Measurements from ENCODE around the gene ANAPC2.
A peak's percentile ranks its signal among the peaks of the same experiment; 100 is the strongest.

The ANAPC2 gene

DNA sequence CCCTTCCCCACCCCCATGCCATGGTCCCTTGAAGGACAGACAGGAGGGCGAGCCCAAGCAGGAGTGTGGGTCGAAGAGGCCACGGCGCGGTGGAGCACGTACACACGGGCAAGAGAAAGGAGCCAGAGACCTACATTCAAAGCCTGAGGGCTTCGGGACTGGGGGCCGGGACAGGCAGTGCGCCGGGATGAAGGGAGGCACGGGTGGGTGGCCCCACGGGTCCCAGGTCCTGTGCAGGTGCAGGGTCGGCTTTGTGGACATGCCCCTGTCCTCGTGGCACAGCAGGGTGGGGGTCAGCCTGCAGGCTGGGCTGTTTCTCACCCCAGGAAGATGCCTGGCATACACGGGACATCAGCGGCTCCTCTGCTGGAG is 28.3 kb downstream of the ANAPC2 start:
- Histone ChIP-seq H4K91ac (ENCODE audit: low read depth, low read length, poor library complexity) (no peak overlapping the region), H3K36me3 (replicated peaks in 1 of 2; ENCODE audit: control insufficient read depth in 2 of 2, insufficient read depth in 2 of 2, low read length in 2 of 2) (no peaks in the 10 kb centered on the region), H2BK15ac (ENCODE audit: low read length) (no peak overlapping the region), H3K4me2 (ENCODE audit: insufficient read depth, low read length, poor library complexity, severe bottlenecking) (no peak overlapping the region), H3K4me1 (ENCODE audit: control insufficient read depth in 2 of 2, insufficient read depth in 1 of 2, low read depth in 1 of 2, low read length in 2 of 2) (peaks cover 8% of the 10 kb centered on the region in 2 donors), H3K4me3 (ENCODE audit: low read length in 2 of 2) (no peak overlapping the region), H2BK120ac (ENCODE audit: low read depth, low read length) (no peak overlapping the region), H3K18ac (ENCODE audit: low read length) (no peak overlapping the region), H3K23ac (ENCODE audit: low read depth, low read length, poor library complexity) (peak overlapping the region; percentile 65), H3K14ac (ENCODE audit: low read length) (no peak overlapping the region), H2BK12ac (ENCODE audit: low read length) (no peak overlapping the region), H3K9ac (ENCODE audit: low read depth, low read length, poor library complexity) (no peak overlapping the region), H3K79me1 (ENCODE audit: low read depth, low read length) (peaks cover 3% of the 10 kb centered on the region), H3K27ac (replicated peaks; ENCODE audit: low read length) (no peak overlapping the region), H3K9me3 (replicated peaks in 1 of 2; ENCODE audit: control insufficient read depth in 2 of 2, insufficient read depth in 1 of 2, low read depth in 1 of 2, low read length in 2 of 2) (peaks cover 0 to 9% of the 10 kb centered on the region in 2 donors), H3K27me3 (ENCODE audit: control insufficient read depth in 3 of 3, insufficient read depth in 3 of 3, low read depth in 1 of 3, low read length in 3 of 3) (peaks cover 27 to 93% (median 92%) of the 10 kb centered on the region in 3 experiments), H2BK5ac (ENCODE audit: low read length) (no peak overlapping the region), H2AFZ (ENCODE audit: low read length) (no peak overlapping the region), H2AK5ac (ENCODE audit: low read depth, low read length) (no peak overlapping the region), H3K4ac (ENCODE audit: low read length) (no peak overlapping the region), H4K8ac (ENCODE audit: low read depth, low read length) (peak overlapping the region; percentile 17)
- no peak for DNase-seq (ENCODE audit: low spot score)
- no CpG with 5 or more reads among the region's 17 CpGs for WGBS, 2 donors (ENCODE audit: extremely low coverage in 2 of 2, insufficient read length in 2 of 2, insufficient replicate concordance in 1 of 2)

GRCh38 chr9:137159105-137160053 is 29.0 kb downstream of the ANAPC2 start:
- no peak for DNase-seq (ENCODE audit: low spot score)
- H4K8ac ChIP-seq (ENCODE audit: low read depth, low read length): no peak overlapping the region
- no peak overlapping the region for H2AK5ac ChIP-seq (ENCODE audit: low read depth, low read length)
- no peak overlapping the region for H2BK15ac ChIP-seq (ENCODE audit: low read length)
- H2BK12ac ChIP-seq (ENCODE audit: low read length): no peak overlapping the region
- H3K18ac ChIP-seq (ENCODE audit: low read length): no peak overlapping the region
- no CpG with 5 or more reads among the region's 14 CpGs for WGBS, 2 donors (ENCODE audit: extremely low coverage in 2 of 2, insufficient read length in 2 of 2, insufficient replicate concordance in 1 of 2)
- peak overlapping the region; percentile 65 for H3K23ac ChIP-seq (ENCODE audit: low read depth, low read length, poor library complexity)
- peaks cover 0 to 9% of the 10 kb centered on the region in 2 donors for H3K9me3 ChIP-seq (replicated peaks in 1 of 2; ENCODE audit: control insufficient read depth in 2 of 2, insufficient read depth in 1 of 2, low read depth in 1 of 2, low read length in 2 of 2)
- H3K4me2 ChIP-seq (ENCODE audit: insufficient read depth, low read length, poor library complexity, severe bottlenecking): no peak overlapping the region
- no peak overlapping the region for H3K9ac ChIP-seq (ENCODE audit: low read depth, low read length, poor library complexity)
- H2BK5ac ChIP-seq (ENCODE audit: low read length): no peak overlapping the region
- H4K91ac ChIP-seq (ENCODE audit: low read depth, low read length, poor library complexity): no peak overlapping the region
- no peaks in the 10 kb centered on the region for H3K36me3 ChIP-seq (replicated peaks in 1 of 2; ENCODE audit: control insufficient read depth in 2 of 2, insufficient read depth in 2 of 2, low read length in 2 of 2)
- H3K4me1 ChIP-seq (ENCODE audit: control insufficient read depth in 2 of 2, insufficient read depth in 1 of 2, low read depth in 1 of 2, low read length in 2 of 2): peaks cover 8% of the 10 kb centered on the region in 2 donors
- no peak overlapping the region for H3K14ac ChIP-seq (ENCODE audit: low read length)
- no peak overlapping the region for H2BK120ac ChIP-seq (ENCODE audit: low read depth, low read length)
- peaks cover 27 to 92% (median 91%) of the 10 kb centered on the region in 3 experiments for H3K27me3 ChIP-seq (ENCODE audit: control insufficient read depth in 3 of 3, insufficient read depth in 3 of 3, low read depth in 1 of 3, low read length in 3 of 3)
- H3K4ac ChIP-seq (ENCODE audit: low read length): no peak overlapping the region
- H2AFZ ChIP-seq (ENCODE audit: low read length): no peak overlapping the region
- peaks cover 3% of the 10 kb centered on the region for H3K79me1 ChIP-seq (ENCODE audit: low read depth, low read length)
- H3K27ac ChIP-seq (replicated peaks; ENCODE audit: low read length): no peak overlapping the region
- peak overlapping the region in 1 of 2 donors; percentile 45 for H3K4me3 ChIP-seq (ENCODE audit: low read length in 2 of 2)

- no peak overlapping the region for H3K4me2 ChIP-seq (ENCODE audit: insufficient read depth, low read length, poor library complexity, severe bottlenecking)
- no peak overlapping the region for H2BK120ac ChIP-seq (ENCODE audit: low read depth, low read length)
- H2BK12ac ChIP-seq (ENCODE audit: low read length): no peak overlapping the region
- H2AFZ ChIP-seq (ENCODE audit: low read length): no peak overlapping the region
- peaks cover 0 to 9% of the 10 kb centered on the region in 2 donors for H3K9me3 ChIP-seq (replicated peaks in 1 of 2; ENCODE audit: control insufficient read depth in 2 of 2, insufficient read depth in 1 of 2, low read depth in 1 of 2, low read length in 2 of 2)
- H3K18ac ChIP-seq (ENCODE audit: low read length): no peak overlapping the region
- WGBS, 2 donors (ENCODE audit: extremely low coverage in 2 of 2, insufficient read length in 2 of 2, insufficient replicate concordance in 1 of 2): no CpG with 5 or more reads among the region's 4 CpGs
- peak overlapping the region; percentile 36 for H2AK5ac ChIP-seq (ENCODE audit: low read depth, low read length)
- no peaks in the 10 kb centered on the region for H3K36me3 ChIP-seq (replicated peaks in 1 of 2; ENCODE audit: control insufficient read depth in 2 of 2, insufficient read depth in 2 of 2, low read length in 2 of 2)
- no peak overlapping the region for H4K91ac ChIP-seq (ENCODE audit: low read depth, low read length, poor library complexity)
- H2BK5ac ChIP-seq (ENCODE audit: low read length): no peak overlapping the region
- H3K4me1 ChIP-seq (ENCODE audit: control insufficient read depth in 2 of 2, insufficient read depth in 1 of 2, low read depth in 1 of 2, low read length in 2 of 2): peaks cover 8% of the 10 kb centered on the region in 2 donors
- no peak overlapping the region for H3K9ac ChIP-seq (ENCODE audit: low read depth, low read length, poor library complexity)
- H3K27me3 ChIP-seq (ENCODE audit: control insufficient read depth in 3 of 3, insufficient read depth in 3 of 3, low read depth in 1 of 3, low read length in 3 of 3): peaks cover 27 to 84% (median 83%) of the 10 kb centered on the region in 3 experiments
- peak overlapping the region; percentile 47 for H3K14ac ChIP-seq (ENCODE audit: low read length)
- H3K23ac ChIP-seq (ENCODE audit: low read depth, low read length, poor library complexity): no peak overlapping the region
- no peak overlapping the region for H3K4ac ChIP-seq (ENCODE audit: low read length)
- H4K8ac ChIP-seq (ENCODE audit: low read depth, low read length): no peak overlapping the region
- H2BK15ac ChIP-seq (ENCODE audit: low read length): no peak overlapping the region
- no peak overlapping the region for H3K27ac ChIP-seq (replicated peaks; ENCODE audit: low read length)
- H3K4me3 ChIP-seq (ENCODE audit: low read length in 2 of 2): peak overlapping the region in 1 of 2 donors; percentile 25
- DNase-seq (ENCODE audit: low spot score): no peak
- H3K79me1 ChIP-seq (ENCODE audit: low read depth, low read length): peaks cover 3% of the 10 kb centered on the region
Observed at GRCh38 chr9:137158625-137159024, 29.7 kb downstream of the ANAPC2 start.

Data from neuronal stem cell (in vitro differentiated cells).